Stomach (tissue), 4 donors: ENCODE data around the gene COA4.

Experiments
- EP300 ChIP-seq: sonication (generic); formaldehyde crosslinking; IDR thresholded peaks from one replicate; pipeline ENCODE4 v1.6.1; 2017; ENCODE audit warnings: antibody characterized with exemption
- POLR2A ChIP-seq, 4 donors: fragments of 450-650 bp; IDR thresholded peaks; one replicate each; pipeline ENCODE4 v1.6.1; 2016; ENCODE audit warnings: antibody characterized with exemption in 4 of 4, control low read depth in 2 of 4, mild to moderate bottlenecking in 1 of 4, moderate library complexity in 1 of 4
- POLR2AphosphoS5 ChIP-seq, 3 donors: sonication (generic); formaldehyde crosslinking; IDR thresholded peaks; one replicate each; pipeline ENCODE4 v1.6.1; 2016; ENCODE audit warnings: antibody characterized with exemption in 3 of 3
- TF ChIP-seq, protein P1 (sequence below), 7 experiments: fragments of 450-650 bp in 4 of 7; fragments of 200-600 bp in 3 of 7; sonication (generic) in 3 of 7; IDR thresholded peaks; one replicate each; pipeline ENCODE4 v1.5.1; 2016 to 2019; ENCODE audit warnings: antibody characterized with exemption in 7 of 7, control low read depth in 2 of 7, mild to moderate bottlenecking in 1 of 7

GRCh38 chr11:73854680-73855079 is 22.0 kb downstream of the COA4 start:
- TF ChIP-seq, protein P1, sequence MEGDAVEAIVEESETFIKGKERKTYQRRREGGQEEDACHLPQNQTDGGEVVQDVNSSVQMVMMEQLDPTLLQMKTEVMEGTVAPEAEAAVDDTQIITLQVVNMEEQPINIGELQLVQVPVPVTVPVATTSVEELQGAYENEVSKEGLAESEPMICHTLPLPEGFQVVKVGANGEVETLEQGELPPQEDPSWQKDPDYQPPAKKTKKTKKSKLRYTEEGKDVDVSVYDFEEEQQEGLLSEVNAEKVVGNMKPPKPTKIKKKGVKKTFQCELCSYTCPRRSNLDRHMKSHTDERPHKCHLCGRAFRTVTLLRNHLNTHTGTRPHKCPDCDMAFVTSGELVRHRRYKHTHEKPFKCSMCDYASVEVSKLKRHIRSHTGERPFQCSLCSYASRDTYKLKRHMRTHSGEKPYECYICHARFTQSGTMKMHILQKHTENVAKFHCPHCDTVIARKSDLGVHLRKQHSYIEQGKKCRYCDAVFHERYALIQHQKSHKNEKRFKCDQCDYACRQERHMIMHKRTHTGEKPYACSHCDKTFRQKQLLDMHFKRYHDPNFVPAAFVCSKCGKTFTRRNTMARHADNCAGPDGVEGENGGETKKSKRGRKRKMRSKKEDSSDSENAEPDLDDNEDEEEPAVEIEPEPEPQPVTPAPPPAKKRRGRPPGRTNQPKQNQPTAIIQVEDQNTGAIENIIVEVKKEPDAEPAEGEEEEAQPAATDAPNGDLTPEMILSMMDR (IDR thresholded peaks at IDR 0.05), result no peak
- TF ChIP-seq POLR2A (IDR thresholded peaks at IDR 0.05) (no peak), EP300 (no peak), POLR2AphosphoS5 (IDR thresholded peaks at IDR 0.05) (no peak)
